Adrenal gland (tissue), 5 donors: Measurements from ENCODE around the gene MCTP2.

ENCODE experiments used
- POLR2A ChIP-seq, 2 donors: fragments of 450-650 bp; IDR thresholded peaks; one replicate each; pipeline ENCODE4 v1.6.1; 2017; ENCODE audit warnings: antibody characterized with exemption in 2 of 2, mild to moderate bottlenecking in 2 of 2, moderate library complexity in 1 of 2
- TF ChIP-seq, protein P1 (sequence below), 6 experiments: fragments of 450-650 bp in 4 of 6; fragments of 200-600 bp in 2 of 6; sonication (generic) in 1 of 6; IDR thresholded peaks; 1 replicate in 5 of 6; 2 replicates in 1 of 6; pipeline versions ENCODE4 v1.5.1 to v1.8.0; 2016 to 2021; ENCODE audit warnings: antibody characterized with exemption in 6 of 6, mild to moderate bottlenecking in 2 of 6, moderate library complexity in 1 of 6
- donor health status: DM: no; HTN: no; CAD: no.

DNA sequence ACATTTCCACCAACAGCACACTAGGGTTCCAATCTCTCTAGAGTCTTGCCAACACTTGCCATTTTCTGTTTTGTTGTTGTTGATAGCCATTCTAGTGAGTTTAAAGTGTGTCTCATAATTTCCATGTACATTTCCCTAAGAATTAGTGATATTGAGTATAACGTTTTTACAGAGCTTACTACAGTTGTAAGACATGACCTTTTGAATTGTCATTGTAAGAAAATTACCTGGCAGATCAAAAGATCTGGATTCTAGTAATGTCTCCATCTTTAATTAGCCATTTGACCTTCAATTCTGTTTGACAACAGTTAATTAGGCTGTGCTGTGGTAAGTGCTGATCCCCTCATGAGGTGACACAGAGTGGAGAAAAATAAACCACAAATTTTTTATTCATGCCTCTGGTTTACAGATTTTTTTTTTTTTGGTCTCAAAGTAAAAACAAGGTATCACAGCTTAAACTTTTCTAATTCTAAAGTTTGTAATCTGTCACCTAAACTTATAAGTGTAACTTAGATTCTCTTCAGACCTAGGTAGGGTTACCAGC is 20.9 kb downstream of the MCTP2 start:
- TF ChIP-seq, protein P1, sequence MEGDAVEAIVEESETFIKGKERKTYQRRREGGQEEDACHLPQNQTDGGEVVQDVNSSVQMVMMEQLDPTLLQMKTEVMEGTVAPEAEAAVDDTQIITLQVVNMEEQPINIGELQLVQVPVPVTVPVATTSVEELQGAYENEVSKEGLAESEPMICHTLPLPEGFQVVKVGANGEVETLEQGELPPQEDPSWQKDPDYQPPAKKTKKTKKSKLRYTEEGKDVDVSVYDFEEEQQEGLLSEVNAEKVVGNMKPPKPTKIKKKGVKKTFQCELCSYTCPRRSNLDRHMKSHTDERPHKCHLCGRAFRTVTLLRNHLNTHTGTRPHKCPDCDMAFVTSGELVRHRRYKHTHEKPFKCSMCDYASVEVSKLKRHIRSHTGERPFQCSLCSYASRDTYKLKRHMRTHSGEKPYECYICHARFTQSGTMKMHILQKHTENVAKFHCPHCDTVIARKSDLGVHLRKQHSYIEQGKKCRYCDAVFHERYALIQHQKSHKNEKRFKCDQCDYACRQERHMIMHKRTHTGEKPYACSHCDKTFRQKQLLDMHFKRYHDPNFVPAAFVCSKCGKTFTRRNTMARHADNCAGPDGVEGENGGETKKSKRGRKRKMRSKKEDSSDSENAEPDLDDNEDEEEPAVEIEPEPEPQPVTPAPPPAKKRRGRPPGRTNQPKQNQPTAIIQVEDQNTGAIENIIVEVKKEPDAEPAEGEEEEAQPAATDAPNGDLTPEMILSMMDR (IDR thresholded peaks at IDR 0.05): no peak
- TF ChIP-seq POLR2A (IDR thresholded peaks at IDR 0.05): no peak
